ENCODE measurements around the gene ST7L. TPM values are rescaled to one million over a fixed set of nuclear protein-coding genes. Genes with fewer than 3 reads are reported as not detected.

The ST7L gene
- total RNA-seq, 1 experiment from 2014 or later: 18.0 TPM

- Mint-ChIP-seq H3K27ac (no peak overlapping the region), H3K9me3 (no peaks in the 10 kb centered on the region), H3K36me3 (peaks cover 7% of the 10 kb centered on the region), H3K27me3 (ENCODE audit: low read depth) (no peaks in the 10 kb centered on the region), H3K4me1 (no peaks in the 10 kb centered on the region), H3K4me3 (no peak overlapping the region)
- DNase-seq (ENCODE audit: low spot score) (no peak), ATAC-seq (no peak)
- CTCF ChIA-PET: no interaction called here
- TF ChIP-seq E2F1 (CRISPR knock-in tag; IDR thresholded peaks at IDR 0.05): no peak
- POLR2A ChIA-PET: no interaction called here
These were observed 55.6 kb downstream of the ST7L start for GRCh38 chr1:112563341-112563740.

- Mint-ChIP-seq H3K9me3 (no peaks in the 10 kb centered on the region), H3K27ac (no peak overlapping the region), H3K36me3 (peaks cover 3% of the 10 kb centered on the region; the same call in 1 of the 2 replicates), H3K27me3 (ENCODE audit: low read depth) (no peaks in the 10 kb centered on the region), H3K4me1 (no peaks in the 10 kb centered on the region), H3K4me3 (no peak overlapping the region)
- TF ChIP-seq, protein P1, sequence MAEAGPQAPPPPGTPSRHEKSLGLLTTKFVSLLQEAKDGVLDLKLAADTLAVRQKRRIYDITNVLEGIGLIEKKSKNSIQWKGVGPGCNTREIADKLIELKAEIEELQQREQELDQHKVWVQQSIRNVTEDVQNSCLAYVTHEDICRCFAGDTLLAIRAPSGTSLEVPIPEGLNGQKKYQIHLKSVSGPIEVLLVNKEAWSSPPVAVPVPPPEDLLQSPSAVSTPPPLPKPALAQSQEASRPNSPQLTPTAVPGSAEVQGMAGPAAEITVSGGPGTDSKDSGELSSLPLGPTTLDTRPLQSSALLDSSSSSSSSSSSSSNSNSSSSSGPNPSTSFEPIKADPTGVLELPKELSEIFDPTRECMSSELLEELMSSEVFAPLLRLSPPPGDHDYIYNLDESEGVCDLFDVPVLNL (CRISPR knock-in tag; IDR thresholded peaks at IDR 0.05; ENCODE audit: borderline replicate concordance, low read depth): no peak
- no peak for TF ChIP-seq ZNF263 (CRISPR knock-in tag; IDR thresholded peaks at IDR 0.05; ENCODE audit: low read depth)
- TF ChIP-seq TEAD4 (CRISPR knock-in tag; IDR thresholded peaks at IDR 0.05): no peak
- TF ChIP-seq, protein P2, sequence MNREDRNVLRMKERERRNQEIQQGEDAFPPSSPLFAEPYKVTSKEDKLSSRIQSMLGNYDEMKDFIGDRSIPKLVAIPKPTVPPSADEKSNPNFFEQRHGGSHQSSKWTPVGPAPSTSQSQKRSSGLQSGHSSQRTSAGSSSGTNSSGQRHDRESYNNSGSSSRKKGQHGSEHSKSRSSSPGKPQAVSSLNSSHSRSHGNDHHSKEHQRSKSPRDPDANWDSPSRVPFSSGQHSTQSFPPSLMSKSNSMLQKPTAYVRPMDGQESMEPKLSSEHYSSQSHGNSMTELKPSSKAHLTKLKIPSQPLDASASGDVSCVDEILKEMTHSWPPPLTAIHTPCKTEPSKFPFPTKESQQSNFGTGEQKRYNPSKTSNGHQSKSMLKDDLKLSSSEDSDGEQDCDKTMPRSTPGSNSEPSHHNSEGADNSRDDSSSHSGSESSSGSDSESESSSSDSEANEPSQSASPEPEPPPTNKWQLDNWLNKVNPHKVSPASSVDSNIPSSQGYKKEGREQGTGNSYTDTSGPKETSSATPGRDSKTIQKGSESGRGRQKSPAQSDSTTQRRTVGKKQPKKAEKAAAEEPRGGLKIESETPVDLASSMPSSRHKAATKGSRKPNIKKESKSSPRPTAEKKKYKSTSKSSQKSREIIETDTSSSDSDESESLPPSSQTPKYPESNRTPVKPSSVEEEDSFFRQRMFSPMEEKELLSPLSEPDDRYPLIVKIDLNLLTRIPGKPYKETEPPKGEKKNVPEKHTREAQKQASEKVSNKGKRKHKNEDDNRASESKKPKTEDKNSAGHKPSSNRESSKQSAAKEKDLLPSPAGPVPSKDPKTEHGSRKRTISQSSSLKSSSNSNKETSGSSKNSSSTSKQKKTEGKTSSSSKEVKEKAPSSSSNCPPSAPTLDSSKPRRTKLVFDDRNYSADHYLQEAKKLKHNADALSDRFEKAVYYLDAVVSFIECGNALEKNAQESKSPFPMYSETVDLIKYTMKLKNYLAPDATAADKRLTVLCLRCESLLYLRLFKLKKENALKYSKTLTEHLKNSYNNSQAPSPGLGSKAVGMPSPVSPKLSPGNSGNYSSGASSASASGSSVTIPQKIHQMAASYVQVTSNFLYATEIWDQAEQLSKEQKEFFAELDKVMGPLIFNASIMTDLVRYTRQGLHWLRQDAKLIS (CRISPR knock-in tag; IDR thresholded peaks at IDR 0.05; ENCODE audit: borderline replicate concordance): no peak
- TF ChIP-seq ZNF671 (CRISPR knock-in tag; IDR thresholded peaks at IDR 0.05): no peak
- TF ChIP-seq, protein P3, sequence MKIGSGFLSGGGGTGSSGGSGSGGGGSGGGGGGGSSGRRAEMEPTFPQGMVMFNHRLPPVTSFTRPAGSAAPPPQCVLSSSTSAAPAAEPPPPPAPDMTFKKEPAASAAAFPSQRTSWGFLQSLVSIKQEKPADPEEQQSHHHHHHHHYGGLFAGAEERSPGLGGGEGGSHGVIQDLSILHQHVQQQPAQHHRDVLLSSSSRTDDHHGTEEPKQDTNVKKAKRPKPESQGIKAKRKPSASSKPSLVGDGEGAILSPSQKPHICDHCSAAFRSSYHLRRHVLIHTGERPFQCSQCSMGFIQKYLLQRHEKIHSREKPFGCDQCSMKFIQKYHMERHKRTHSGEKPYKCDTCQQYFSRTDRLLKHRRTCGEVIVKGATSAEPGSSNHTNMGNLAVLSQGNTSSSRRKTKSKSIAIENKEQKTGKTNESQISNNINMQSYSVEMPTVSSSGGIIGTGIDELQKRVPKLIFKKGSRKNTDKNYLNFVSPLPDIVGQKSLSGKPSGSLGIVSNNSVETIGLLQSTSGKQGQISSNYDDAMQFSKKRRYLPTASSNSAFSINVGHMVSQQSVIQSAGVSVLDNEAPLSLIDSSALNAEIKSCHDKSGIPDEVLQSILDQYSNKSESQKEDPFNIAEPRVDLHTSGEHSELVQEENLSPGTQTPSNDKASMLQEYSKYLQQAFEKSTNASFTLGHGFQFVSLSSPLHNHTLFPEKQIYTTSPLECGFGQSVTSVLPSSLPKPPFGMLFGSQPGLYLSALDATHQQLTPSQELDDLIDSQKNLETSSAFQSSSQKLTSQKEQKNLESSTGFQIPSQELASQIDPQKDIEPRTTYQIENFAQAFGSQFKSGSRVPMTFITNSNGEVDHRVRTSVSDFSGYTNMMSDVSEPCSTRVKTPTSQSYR (CRISPR knock-in tag; IDR thresholded peaks at IDR 0.05): no peak
- TF ChIP-seq FOXJ3 (CRISPR knock-in tag; IDR thresholded peaks at IDR 0.05; ENCODE audit: borderline replicate concordance): no peak
- TF ChIP-seq RELA (CRISPR knock-in tag; IDR thresholded peaks at IDR 0.05; ENCODE audit: borderline replicate concordance): no peak
- no peak for TF ChIP-seq RORB (CRISPR knock-in tag; IDR thresholded peaks at IDR 0.05)
- TF ChIP-seq ESRRA (CRISPR knock-in tag; IDR thresholded peaks at IDR 0.05; ENCODE audit: borderline replicate concordance): no peak
- no peak for TF ChIP-seq GRHL2 (CRISPR knock-in tag; IDR thresholded peaks at IDR 0.05; ENCODE audit: insufficient replicate concordance, severe bottlenecking)
- TF ChIP-seq, protein P4, sequence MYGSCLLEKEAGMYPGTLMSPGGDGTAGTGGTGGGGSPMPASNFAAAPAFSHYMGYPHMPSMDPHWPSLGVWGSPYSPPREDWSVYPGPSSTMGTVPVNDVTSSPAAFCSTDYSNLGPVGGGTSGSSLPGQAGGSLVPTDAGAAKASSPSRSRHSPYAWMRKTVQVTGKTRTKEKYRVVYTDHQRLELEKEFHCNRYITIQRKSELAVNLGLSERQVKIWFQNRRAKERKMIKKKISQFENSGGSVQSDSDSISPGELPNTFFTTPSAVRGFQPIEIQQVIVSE (CRISPR knock-in tag; IDR thresholded peaks at IDR 0.05; ENCODE audit: borderline replicate concordance): no peak
- TF ChIP-seq CREM (CRISPR knock-in tag; IDR thresholded peaks at IDR 0.05): no peak
- no peak for TF ChIP-seq NFYB (CRISPR knock-in tag; conservative IDR thresholded peaks at IDR 0.05; ENCODE audit: low read depth)
- TF ChIP-seq, protein P5, sequence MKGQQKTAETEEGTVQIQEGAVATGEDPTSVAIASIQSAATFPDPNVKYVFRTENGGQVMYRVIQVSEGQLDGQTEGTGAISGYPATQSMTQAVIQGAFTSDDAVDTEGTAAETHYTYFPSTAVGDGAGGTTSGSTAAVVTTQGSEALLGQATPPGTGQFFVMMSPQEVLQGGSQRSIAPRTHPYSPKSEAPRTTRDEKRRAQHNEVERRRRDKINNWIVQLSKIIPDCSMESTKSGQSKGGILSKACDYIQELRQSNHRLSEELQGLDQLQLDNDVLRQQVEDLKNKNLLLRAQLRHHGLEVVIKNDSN (CRISPR knock-in tag; IDR thresholded peaks at IDR 0.05): no peak
- TF ChIP-seq PRRX2 (CRISPR knock-in tag; IDR thresholded peaks at IDR 0.05): no peak
- TF ChIP-seq, protein P6, sequence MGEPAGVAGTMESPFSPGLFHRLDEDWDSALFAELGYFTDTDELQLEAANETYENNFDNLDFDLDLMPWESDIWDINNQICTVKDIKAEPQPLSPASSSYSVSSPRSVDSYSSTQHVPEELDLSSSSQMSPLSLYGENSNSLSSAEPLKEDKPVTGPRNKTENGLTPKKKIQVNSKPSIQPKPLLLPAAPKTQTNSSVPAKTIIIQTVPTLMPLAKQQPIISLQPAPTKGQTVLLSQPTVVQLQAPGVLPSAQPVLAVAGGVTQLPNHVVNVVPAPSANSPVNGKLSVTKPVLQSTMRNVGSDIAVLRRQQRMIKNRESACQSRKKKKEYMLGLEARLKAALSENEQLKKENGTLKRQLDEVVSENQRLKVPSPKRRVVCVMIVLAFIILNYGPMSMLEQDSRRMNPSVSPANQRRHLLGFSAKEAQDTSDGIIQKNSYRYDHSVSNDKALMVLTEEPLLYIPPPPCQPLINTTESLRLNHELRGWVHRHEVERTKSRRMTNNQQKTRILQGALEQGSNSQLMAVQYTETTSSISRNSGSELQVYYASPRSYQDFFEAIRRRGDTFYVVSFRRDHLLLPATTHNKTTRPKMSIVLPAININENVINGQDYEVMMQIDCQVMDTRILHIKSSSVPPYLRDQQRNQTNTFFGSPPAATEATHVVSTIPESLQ (CRISPR knock-in tag; IDR thresholded peaks at IDR 0.05): no peak
- TF ChIP-seq EMX1 (CRISPR knock-in tag; IDR thresholded peaks at IDR 0.05): no peak
- no peak for TF ChIP-seq SOX15 (CRISPR knock-in tag; IDR thresholded peaks at IDR 0.05)
- no peak for TF ChIP-seq ZNF232 (CRISPR knock-in tag; IDR thresholded peaks at IDR 0.05)
- DNase-seq (ENCODE audit: low spot score): no peak
- no peak for ATAC-seq
- POLR2A ChIA-PET: interaction anchor here (0.8 kb wide), 1 partner anchor 50 kb away, joined by 3 read pairs; the partner anchor contains the start of gene WNT2B
- CTCF ChIA-PET: interaction anchor here (1.0 kb wide), 1 partner anchor 168 kb away, joined by 3 read pairs; no protein-coding TSS in a partner anchor
These were observed 60.3 kb downstream of the ST7L start for GRCh38 chr1:112558634-112559033.

All from WTC11 (cell line).